Right renal cortex interstitium (tissue), 3 donors: ENCODE data around the gene GSE1. TPM values are rescaled to one million over a fixed set of nuclear protein-coding genes. Genes with fewer than 3 reads are reported as not detected.

Experiments
- DNase-seq, 3 donors: peaks; one replicate each; pipeline ENCODE4 v3.0.0-alpha.2; 2013; ENCODE audit warnings: low read depth in 3 of 3, low spot score in 2 of 3
- polyA plus RNA-seq, 3 donors: library from polyadenylated mRNA; unstranded; fragments of 120-200 nt; gene quantifications; one replicate each; pipeline ENCODE4 v1.2.1, GENCODE V29; 2013; ENCODE audit not compliant: insufficient read length in 3 of 3

Gene GSE1
- polyA plus RNA-seq, 3 donors: 53.6 to 58.6 (median 56.9) TPM

DNA sequence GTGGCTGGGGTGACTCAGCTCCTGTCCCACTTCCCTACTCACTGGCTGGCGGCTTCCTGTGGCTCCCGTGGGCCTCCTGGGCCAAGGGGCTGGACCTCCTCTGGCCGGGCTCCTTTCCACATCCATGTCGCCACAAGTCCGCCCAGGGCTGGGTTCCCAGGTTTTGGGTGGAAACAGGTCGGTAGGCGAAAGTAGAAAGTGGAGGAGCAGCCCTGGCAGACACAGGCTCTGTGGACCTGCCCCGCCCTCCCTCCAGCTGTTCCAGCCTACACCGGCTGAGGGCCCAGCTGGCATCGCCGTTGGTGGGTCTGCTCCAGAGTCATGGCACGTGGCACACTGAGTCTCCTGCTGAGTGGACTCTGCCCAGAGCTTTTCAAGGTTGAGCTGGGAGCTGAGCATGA, 28.7 kb downstream of the GSE1 start:
- DNase-seq: no peak

DNA sequence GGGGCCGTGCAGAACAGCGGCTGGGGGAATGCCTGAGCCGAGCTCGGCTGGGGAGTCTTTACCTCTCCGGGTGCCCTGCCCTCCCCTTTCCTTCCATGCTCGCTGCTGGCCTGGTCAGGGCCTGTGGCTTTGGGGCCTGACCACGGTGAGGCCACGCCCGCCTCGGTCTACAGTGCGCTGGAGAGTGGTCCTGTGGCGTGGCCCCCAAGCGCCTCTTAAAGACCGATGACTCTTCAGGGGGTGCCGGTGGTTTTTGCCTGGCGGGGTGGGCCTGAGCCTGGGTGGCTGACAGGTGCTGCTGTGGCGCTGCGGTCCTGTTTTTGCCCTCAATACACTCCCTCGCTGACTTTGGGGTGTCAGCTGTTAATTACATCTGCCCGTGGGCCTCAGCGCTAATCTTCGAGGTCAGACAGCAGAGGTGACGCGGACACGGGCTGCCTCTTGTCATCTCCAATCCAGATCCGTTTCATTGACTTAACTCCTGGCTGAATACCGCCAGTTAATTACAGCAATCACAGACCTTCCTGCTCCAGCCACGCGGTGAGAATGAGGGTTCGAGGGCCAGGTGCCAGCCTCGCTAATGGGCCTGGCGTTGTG, 29.7 kb downstream of the GSE1 start:
- DNase-seq: no peak

DNA sequence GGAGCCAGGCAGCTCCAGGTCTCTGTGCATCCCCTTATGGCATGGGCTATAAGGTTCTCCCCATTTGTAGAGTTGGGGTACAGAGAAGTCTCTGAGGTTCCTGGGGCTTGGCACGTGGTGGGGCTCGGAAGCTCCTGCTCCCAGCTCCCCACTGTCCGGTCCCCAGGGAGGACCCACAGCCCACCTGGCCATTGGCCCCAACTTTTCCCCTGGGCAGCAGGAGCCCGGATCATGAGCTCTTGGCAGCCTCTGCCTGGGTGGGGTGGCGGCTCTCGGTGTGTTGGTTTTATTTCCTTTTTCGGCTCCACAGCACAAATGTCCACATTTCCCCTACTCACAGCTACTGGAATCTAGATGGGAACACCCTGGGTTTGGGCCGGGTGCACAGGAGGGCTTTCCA, 30.5 kb downstream of the GSE1 start:
- DNase-seq: no peak

DNA sequence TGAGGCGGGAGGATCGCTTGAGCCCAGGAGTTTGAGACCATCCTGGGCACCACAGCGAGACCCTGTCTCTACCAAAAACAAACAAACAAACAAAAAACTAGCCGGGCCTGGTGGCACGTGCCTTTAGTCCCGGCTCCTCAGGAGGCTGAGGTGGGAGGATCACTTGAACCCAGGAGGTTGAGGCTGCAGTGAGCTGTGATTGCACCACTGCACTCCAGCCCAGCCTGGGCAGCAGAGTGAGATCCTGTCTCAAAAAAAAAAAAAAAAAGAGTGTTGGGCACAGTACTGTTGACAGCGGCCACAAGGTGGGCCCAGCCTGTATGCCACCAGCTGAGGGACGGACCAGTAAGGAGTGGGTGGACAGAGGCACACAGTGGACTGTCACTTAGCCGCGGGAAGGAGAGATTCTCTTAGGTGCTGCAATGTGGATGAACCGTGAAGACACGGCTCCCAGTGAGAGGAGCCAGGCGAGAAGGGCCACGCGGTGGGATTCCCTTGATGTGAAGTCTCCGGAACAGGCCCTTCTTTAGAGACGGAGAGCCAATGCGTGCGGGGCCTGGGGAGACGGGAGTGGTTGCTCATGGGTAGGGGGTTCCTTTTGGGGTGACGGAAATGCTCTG, 31.1 kb downstream of the GSE1 start:
- no peak for DNase-seq

DNA sequence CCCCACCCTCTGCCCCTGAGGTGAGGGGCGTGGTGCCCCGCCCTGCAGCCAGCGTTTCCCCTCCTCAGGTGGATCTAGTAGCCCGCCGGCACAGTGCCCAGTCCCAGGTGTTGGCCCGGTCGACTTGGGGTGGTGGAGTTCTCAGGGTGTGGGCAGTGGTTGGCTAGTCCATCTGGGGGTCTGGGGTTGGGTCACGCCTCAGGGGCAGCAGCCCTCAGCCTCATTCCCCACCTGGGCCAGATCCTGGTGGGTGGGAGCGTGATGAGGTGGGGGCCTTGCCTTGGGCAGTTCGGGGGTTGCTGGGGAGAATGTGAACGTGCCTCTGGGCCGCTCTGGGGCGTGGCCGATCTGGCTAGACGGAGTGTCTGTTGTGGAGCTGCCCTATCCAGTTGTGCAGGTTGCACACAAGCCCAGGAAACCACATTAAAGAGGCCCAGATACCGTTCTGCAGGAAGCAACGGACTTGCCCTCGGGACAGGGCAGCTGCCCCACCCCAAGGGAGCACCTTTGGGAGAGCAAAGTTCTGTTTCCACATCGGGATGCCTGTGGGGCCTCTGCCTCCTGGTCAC, 32.0 kb downstream of the GSE1 start:
- no peak for DNase-seq

DNA sequence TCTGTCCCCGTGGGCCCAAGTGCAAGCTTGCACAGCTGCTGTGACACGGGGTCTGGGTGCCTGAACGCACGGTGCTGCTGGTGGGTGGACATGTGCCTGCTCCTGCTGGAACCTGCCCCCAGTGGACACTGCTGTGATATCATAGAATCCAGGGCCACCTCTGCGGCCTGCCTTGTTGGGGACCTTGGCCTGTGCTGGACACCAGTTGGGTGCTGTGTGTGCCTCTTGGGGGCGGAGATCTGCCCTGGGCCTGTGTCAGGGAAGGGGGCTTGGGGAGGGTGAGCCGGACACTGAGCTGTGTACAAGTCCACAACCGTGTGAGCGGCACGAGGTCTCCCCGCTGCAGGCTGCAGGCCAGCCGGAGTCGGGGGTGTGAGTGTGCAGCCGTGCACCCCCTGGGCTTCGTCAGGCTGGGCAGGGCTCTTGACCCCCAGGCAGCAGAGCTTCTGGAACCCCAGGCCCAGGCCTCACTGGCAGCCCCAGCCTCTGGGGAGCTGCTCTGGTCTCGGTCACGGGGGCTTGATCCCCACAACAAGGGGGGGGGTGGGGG, 33.3 kb downstream of the GSE1 start:
- no peak for DNase-seq

DNA sequence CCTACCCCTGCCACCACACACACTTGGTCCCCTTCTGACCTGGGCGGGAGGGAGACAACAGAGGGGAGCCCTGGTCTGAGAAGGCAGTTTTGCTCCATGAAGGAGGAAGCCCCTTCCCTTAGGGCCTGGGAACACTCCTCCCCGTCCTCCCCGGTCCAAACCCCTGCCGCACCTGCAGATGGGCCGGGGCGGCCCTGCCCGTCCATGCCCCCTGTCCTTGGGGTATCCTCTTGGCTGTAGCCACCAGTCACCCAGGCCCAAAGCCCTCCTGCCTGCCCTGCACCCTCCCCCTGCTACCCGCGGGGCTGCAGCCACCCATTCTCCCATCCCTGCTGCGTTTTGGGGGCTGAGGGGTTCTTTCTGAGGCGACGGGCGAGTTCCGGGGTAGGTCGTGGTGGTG, 33.9 kb downstream of the GSE1 start:
- DNase-seq: no peak

DNA sequence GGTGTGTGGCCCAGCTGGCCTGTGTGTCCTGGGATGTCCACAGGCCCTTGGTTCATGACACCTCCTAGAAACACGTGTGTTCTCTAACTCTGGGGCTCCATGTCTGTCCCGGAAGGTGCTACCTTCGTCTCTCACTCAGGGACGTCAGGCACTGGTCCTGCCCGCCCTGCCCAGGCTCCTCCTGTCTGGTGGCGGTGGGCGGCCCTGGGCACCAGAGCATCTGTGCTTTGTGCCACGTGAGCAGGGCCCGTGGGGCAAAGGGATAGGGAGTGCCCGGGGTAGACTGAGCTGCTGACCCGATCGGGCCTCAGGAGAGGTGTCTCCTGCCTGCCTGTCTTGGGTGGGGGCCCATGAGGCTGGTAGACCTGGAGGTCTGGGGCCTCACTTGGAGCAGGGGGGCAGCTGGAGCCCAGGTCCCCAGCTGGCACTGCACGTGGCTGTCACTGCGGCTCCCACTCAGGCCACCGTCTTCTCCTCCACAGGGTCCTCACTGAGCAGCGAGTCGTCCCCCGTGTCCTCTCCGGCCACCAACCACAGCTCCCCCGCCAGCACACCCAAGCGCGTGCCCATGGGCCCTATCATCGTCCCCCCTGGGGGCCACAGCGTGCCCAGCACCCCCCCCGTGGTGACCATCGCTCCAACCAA, 35.1 kb downstream of the GSE1 start:
- DNase-seq: no peak

DNA sequence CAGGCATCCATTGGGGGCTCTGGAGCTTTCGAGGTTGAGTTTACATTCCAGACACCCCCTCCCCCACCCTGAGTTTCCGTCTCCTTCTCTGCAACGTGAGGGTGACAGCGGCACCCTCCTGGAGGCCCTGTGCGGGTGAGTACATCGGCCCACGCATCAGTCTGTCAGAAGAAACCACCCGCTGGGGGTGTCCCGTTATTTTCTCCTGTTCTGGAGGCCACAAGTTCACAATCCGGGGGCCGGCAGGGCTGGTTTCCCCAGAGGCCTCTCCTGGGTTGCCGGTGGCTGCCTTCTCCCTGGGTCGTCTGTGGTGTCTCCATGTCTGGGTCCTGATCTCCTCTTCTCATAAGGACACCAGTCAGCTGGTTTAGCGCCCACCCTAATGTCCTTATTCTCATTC, 35.7 kb downstream of the GSE1 start:
- DNase-seq: no peak

DNA sequence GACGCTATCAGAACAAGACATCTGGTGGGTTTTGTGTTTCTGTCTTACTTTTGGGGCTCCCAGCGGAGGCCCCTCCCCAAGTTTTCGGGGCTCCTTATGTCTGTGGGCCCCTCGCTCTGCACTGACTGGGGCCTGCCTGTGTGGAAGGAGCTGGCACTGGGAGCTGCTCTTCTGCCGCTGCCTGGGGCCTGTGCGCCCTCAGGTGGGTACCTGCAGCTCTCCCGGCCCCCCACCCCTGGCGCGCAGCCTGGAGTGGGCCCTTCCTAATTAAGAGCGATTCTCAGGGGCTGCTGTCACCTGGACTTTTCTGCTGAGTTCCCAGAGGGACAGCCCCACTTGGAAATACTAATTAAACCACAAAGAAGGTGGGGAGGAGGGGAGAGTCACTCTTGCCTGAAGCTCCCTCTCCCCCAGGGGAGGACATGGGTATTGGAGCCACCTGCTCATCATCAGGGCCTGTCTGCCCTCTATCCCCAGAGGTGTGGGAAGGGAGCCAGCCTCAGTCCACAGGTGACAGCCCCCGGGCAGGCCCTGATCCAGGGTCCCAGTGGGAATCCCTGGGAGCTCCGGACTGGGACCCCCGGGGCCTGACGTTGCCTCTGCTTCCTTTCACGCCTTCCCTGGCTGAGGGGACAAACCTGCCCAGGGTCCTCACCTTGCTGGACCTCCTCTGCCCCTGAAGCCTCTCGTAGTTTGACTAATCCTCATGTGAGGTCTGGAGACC, 36.5 kb downstream of the GSE1 start:
- DNase-seq: no peak

DNA sequence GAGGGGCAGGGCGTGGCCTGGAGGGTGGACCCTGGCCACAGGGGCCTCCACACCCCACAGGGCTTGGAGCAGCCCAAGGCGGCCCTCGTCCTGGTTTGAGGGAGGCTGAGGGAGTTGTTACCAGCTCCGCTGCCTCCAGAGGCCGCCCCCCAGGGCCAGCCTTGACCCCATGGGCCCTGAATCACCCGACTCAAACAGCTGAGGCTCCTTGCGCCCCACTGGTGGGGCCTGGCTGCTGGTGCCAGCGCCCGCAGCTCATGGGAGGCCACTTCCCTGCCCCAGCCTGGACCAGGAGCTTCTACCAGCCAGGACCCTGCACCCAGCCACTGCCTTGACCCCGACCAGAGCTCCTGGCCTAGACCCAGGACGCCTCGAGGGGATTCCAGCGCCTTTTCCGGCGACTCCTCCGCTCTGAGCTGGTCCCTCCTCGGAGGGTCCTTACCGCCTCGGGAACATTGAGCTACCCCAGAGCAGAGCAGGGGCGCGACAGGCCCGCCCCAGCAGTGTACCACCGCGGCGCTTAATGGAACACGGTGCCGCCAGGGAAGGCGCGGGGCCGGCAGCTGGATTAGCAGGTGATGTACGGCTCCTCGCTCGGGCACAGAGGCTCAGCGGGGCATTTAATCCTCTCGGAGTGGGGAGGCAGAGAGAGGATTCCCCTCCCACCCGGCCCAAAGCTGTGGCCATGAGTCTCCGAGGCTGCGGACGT, 37.2 kb downstream of the GSE1 start:
- no peak for DNase-seq

DNA sequence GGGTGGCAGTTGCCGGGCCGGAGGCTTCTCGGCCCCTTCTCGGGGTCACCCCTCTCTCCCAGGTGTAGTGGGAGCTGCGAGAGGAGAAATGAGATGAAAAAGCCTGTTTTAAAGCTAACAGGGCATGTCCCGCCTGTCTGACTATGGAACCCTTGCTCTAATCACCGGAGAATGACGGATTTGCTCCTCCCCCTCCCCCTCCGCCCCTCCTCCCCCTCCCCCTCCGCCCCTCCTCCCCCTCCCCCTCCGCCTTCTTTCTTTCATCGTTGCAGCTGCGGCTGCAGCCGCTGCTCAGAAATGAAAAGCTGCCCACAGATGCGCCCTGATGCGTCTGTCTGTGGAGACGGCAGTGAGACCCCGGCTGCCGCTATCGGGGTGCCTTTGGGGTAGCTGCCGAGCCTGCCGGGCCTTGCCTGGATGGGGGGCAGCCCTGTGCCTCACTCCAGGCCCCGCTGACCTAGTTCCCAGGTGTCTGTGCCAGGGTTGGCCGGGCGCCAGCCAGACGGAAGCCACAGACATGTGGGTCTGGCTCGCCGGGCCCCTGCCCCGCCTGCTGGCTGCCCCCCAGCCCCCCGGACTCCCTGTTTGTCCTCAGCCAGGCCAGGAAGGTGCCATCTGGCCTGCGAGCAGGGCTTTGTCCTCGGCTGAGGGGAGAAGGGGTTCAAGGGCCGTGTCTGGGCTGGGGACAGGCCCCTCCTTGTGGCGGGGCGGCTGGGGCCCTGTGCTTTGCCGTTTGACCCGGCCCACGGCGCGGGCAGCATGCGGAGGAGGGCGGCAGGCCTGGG, 37.9 kb downstream of the GSE1 start:
- DNase-seq: no peak

DNA sequence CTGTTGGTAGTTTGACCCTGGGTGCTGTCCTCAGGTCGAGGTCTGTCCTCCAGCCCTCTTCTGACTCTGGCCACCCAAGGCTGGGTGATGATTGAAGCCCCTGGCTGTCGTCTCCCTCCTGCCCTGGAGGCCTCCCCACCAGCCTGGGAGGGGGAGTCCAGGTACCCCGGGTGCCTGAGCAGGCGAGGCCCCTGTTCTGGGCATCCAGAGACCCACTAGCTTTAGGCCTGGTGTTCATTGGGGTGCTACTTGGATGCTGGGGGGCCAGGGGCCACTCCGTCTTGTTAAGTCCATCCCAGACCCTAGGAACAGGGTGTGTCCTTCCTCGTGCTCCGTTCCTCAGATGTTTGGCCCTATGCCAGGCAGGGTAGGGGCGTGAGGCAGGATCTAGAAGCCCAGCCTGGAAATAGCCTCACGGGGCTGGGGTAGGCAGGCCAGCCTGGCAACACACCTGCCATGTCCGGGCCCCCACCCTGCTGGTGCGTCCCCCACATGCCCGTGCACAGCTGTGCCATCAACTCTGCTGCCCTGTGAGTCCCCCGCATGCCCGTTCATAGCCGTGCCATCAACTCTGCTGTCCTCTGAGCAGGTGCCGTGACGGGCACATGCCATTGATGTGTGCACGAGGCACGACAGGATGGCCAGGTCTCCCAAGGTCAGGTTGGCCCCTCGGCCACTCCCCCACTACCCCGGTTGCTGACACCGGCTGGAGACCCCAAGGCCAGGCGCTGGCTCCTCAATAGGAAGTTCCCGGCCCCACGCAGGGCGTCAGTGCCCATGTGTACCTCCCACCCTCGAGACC, 38.7 kb downstream of the GSE1 start:
- DNase-seq: no peak

DNA sequence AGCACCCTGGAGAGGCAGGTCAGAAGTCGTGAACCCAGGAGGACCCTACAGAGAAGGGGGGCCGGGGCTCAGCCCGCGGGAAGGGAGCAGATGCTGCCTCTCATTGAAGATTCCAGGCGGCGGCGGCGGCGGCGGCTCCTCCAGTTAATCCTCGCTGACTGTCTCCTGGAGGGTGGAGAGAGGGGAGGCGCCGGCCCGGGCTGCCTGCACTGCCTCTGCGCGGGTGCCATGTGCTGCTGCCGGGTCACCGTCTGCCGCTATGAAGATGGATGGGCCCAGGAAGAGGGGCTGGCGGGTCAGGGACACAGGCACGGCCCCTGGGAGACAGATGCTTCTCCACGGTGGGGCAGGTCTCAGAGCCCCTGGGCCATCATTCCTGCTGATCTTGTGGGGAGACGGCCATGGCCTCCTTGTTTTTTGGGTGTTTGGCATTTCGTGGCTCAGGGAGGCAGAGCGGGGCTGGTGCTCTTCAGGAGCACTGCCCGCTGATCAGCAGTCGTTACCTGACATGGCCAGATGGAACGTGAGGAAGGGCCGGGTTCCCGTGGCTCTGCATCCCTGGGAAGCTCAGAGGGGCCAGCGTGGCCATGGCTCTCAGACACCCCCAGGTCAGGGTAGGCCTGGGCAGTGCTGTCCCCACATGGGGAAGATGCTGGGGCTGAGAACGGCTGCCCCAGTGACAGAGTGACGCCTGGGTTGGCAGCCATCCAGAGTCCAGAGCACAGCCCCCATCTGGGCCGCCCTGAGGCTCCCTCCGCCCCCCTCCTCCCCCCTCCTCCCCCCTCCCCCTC, 39.5 kb downstream of the GSE1 start:
- no peak for DNase-seq

DNA sequence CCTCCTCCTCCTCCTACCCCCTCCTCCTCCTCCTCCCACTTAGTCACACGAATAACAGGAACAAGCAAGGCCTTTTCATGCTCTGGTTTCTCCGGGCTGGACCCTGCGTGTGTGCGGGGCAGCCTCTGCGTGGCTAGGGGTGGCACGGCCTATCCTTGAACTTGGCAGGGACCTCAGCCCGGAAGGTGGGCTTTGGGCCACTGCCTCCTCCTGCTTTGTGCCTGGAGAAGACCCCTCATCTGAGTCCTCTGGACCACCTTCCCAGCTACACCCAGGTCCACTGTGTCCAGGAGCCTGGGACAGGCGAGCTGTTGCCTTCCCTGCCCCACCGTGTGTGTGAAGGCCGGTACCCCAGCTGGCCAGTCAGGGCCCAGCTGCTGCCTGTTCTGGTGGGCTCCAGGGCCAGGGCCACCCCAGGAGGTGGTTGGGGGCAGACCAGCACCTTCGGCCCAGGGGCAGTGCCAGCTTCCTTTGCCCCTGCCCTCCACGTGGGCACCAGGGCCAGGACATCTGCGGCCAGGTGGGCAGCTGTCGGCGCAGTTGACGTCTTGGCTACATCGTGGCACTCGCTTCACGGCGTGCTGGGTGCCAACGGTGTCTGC, 40.3 kb downstream of the GSE1 start:
- no peak for DNase-seq

DNA sequence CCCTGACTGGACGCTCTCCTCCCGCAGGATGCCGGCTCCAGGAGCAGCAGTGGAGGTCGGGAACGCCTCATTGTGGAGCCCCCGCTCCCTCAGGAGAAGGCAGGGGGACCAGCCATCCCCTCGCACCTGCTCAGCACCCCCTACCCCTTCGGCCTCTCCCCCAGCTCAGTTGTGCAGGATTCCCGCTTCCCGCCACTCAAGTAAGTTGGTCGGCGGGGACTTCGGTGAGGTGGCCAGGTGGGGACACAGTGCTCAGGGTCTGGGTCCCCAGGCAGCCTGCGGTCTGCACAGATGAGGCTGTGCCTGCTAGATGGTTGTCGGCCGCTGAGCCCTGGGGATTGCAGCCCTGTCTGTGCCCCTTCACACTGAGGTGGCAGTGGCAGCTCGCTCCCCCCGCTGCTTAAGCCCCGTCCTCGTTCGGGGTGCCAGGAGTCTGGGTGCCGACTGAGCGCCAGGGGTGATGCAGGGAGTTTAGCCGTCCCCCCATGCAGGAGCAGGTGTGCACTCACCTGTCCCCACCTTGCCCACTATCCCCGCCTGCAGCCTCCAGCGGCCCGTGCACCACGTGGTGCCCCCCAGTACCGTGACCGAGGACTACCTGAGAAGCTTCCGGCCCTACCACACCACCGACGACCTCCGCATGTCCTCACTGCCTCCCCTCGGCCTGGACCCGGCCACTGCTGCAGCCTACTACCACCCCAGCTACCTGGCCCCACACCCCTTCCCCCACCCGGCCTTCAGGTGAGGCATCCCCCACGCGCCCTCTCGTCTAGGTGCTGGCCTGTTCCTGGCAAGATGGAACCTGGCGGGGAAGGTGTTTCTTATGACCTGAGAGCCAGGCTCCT, 41.4 kb downstream of the GSE1 start:
- DNase-seq: no peak
